HG02763 (cell line): ENCODE results near the gene RHOD.

Experiments
- ATAC-seq: cut with Tn5 transposase; IDR thresholded peaks from one replicate; pipeline ENCODE4 v1.9.1; 2021; ENCODE audit warnings: mild to moderate bottlenecking, moderate library complexity; ENCODE audit not compliant: unreplicated experiment

The RHOD gene

GRCh38 chr11:67031791-67032561, 24.7 kb upstream of the RHOD start:
- no peak for ATAC-seq

- ATAC-seq: no peak
These were observed 23.7 kb upstream of the RHOD start for GRCh38 chr11:67032830-67033551.

GRCh38 chr11:67033661-67034166, 22.9 kb upstream of the RHOD start:
- no peak for ATAC-seq

GRCh38 chr11:67034350-67034749, 22.3 kb upstream of the RHOD start:
- ATAC-seq: no peak

DNA sequence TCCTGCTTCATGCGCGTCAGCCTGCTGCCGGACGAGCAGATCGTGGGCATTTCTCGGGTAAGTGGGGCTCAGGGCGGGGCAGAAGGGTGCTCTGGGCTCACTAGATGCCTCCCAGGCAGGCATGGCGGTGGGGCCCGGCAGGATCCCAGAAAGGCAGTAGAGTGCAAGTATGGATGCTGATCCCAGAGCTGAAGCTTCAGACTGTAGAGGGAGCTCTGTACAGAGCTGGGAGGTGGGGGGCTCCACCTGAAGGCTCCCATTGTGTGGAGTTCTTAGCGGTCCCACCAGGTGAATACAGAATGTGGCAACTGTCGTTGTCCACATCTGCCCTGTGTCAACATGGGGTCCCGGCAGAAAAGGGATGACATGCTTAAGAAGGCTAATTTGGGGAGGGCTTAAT, 16.5 kb upstream of the RHOD start:
- no peak for ATAC-seq

GRCh38 chr11:67041602-67042001, 15.0 kb upstream of the RHOD start:
- no peak for ATAC-seq

DNA sequence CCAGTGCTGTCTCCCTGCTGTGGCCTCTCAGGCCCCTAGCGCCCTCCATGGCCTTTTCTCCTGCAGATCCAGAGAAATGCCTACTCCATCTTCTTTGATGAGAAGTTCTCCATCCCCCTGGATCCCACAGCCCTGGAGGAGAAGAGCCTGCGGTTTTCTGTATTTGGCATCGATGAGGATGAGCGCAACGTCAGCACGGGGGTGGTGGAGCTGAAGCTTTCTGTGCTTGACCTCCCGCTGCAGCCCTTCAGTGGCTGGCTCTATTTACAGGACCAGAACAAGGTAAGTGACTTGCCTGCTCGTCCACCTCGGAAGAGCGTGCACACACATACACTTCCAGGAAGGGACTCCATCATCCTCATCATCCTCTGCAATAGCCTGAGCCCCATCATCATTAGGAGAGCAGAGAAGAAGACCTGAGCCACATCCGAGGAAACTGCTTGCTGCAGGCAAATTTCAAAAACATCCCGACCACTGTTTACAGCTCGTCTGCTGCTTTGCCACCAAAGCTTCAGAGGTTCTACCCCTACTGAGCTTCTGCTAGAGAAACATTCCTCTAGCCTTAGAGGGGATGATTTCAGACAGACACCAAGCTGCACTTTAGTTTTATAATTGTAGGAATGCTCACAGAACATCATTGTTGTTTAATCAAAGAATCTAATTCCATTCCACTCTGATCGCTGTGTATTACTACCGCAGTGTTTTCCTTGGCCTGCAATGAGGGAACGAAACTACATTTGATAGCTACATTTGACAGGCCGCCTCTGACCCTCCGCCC, 12.9 kb upstream of the RHOD start:
- ATAC-seq: no peak

- no peak for ATAC-seq
These were observed 12.2 kb upstream of the RHOD start for GRCh38 chr11:67044496-67044895.

GRCh38 chr11:67045314-67045713, 11.3 kb upstream of the RHOD start:
- no peak for ATAC-seq

GRCh38 chr11:67048515-67049130, 8.0 kb upstream of the RHOD start:
- ATAC-seq: no peak

DNA sequence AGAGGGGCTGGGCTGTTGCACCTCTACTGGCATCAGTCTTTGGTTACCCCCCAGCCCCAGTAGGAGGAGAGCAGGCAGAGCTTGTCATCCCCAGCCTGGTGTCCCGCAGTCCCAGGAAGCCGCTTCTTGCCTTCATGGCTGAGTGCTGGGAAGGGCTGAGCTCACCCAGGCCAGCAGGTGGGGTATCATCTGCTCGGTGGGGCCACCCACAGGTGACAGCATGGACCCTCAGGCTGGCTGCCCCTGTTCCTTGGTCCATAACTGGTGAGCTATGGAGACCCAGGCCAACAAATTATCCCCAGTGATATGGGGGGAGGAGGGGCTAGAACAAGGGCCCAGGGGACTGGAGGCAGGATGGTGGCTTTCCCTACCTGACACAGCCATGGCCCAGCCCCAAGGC, 6.5 kb upstream of the RHOD start:
- ATAC-seq: no peak

- ATAC-seq: no peak
These were observed 5.3 kb upstream of the RHOD start for GRCh38 chr11:67051180-67051893.

DNA sequence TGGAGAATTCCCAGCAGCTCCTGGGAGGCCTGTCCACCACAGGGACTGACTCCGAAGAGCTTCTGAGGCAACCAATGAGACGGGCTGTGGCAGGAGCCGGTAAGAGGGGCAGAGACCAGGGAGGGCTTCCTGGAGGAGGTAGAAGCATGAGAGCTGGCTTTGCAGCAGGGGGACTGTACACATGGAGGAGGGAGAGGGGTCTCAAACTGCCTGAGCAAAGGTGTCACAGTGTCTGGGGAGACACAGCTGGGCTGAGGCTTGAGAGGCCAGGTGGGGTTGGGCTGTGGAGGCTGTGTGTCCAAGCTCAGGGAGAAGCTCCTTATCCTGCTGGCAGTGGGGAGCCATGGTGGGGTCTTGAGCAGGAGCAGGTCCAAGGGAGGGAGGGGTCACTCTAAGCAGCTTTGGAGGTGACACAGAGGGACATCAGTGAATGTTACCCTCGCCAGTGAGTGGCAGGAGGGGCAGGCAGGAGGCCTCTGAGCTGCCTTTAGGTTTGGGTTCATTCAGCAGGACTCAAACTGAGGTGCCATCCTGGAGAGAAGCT, 4.6 kb upstream of the RHOD start:
- ATAC-seq: no peak

DNA sequence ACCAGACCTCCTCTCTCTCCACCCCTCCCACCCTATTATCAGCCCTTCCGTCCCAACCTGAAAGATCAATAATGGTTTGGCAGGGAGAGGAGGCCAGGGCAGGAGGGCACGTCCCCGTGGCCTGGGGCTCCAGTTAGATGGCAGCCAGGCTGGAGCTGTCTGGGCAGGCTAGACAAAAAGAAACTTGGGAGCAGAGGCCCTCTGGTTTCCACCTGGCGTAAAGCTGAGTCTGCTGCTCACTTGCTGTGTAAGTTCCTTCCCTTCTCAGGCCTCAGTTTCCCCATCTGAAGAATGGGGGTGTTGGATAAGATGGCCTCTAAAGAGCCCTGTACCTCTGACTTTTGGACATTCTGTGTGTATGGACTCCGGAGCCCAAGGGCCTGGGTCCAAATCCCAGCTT, 3.8 kb upstream of the RHOD start:
- no peak for ATAC-seq

- ATAC-seq: no peak
These were observed 2.7 kb upstream of the RHOD start for GRCh38 chr11:67053896-67054329.

- ATAC-seq: no peak
These were observed 2.3 kb upstream of the RHOD start for GRCh38 chr11:67054346-67054835.

- no peak for ATAC-seq
These were observed 1.7 kb upstream of the RHOD start for GRCh38 chr11:67054836-67055523.

DNA sequence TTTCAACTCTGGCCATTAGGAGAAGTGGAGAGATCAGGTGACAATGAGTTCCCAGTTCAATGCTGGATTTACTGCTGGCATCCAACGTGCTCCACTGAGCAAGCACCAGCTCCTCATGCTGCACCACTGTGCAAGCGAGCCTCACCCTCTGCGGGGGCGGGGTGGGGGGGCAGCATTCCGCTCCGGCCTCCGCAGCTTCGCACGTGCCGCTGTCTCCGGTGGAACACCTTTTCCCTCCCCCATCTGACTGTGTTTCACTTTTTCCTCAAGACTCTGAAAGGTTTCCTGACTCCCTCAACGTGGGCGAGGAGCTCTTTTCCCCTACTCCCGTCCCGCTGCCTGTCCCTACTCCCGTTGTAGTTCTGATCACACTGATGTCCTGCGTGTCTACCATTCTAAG, 835 bp upstream of the RHOD start:
- no peak for ATAC-seq

GRCh38 chr11:67057205-67057672, 592 bp downstream of the RHOD start:
- no peak for ATAC-seq
